Common myeloid progenitor, CD34-positive (primary cell): ENCODE measurements around the gene GADD45A.

Experiments used
- CTCF ChIA-PET: fragments of 350-600 bp; sonication (Branson Sonifier 250); formaldehyde crosslinking; loops from one replicate; lab custom pipeline; 2021; ENCODE audit warnings: antibody characterized with exemption; lab: Charles Lee
- POLR2A ChIA-PET: fragments of 350-600 bp; sonication (Branson Sonifier 250); formaldehyde crosslinking; loops from one replicate; lab custom pipeline; 2021; ENCODE audit warnings: antibody characterized with exemption; lab: Charles Lee
- DNase-seq, 3 donors: peaks; one replicate each; pipeline versions ENCODE4 v3.0.0 to v3.0.0-alpha.2; 2013
- H3K27ac ChIP-seq, 2 experiments: 1 replicate in 1 of 2; 2 replicates in 1 of 2; pipeline ENCODE4 v1.7.0; 2013; ENCODE audit warnings: inconsistent platforms in 2 of 2, low read length in 2 of 2, mild to moderate bottlenecking in 2 of 2, low read depth in 1 of 2, moderate library complexity in 1 of 2; ENCODE audit not compliant: severe bottlenecking in 2 of 2, insufficient read depth in 1 of 2, poor library complexity in 1 of 2
- H3K27me3 ChIP-seq, 5 experiments: replicated peaks in 2 of 5; 1 replicate in 3 of 5; 2 replicates in 2 of 5; pipeline versions ENCODE4 v1.6.1 to v1.7.0; 2013; ENCODE audit warnings: low read length in 4 of 5, mild to moderate bottlenecking in 2 of 5, moderate library complexity in 2 of 5, inconsistent platforms in 1 of 5; ENCODE audit not compliant: insufficient read depth in 5 of 5, control insufficient read depth in 4 of 5
- H3K36me3 ChIP-seq, 4 experiments: 1 replicate in 2 of 4; 2 replicates in 2 of 4; pipeline versions ENCODE4 v1.6.1 to v1.7.0; 2013; ENCODE audit warnings: low read length in 3 of 4, control low read depth in 1 of 4, mild to moderate bottlenecking in 1 of 4; ENCODE audit not compliant: control insufficient read depth in 4 of 4, insufficient read depth in 4 of 4
- H3K4me1 ChIP-seq, 4 experiments: 1 replicate in 3 of 4; 2 replicates in 1 of 4; pipeline versions ENCODE4 v1.6.1 to v1.7.1; 2013; ENCODE audit warnings: low read length in 3 of 4, mild to moderate bottlenecking in 3 of 4, control low read depth in 1 of 4, inconsistent platforms in 1 of 4, moderate library complexity in 1 of 4; ENCODE audit not compliant: control insufficient read depth in 4 of 4, insufficient read depth in 4 of 4; ENCODE audit errors: control extremely low read depth in 1 of 4
- H3K4me3 ChIP-seq, 7 experiments: 1 replicate in 4 of 7; 2 replicates in 3 of 7; pipeline versions ENCODE4 v1.5.1 to v1.7.0; 2013; ENCODE audit warnings: mild to moderate bottlenecking in 7 of 7, low read length in 6 of 7, moderate library complexity in 6 of 7, inconsistent platforms in 2 of 7, low read depth in 2 of 7, control low read depth in 1 of 7; ENCODE audit not compliant: insufficient read depth in 4 of 7, control insufficient read depth in 1 of 7; ENCODE audit errors: extremely low read depth in 1 of 7
- H3K9me3 ChIP-seq, 5 experiments: 1 replicate in 4 of 5; 2 replicates in 1 of 5; pipeline versions ENCODE4 v1.6.1 to v1.7.1; 2013; ENCODE audit warnings: low read length in 4 of 5, mild to moderate bottlenecking in 2 of 5, inconsistent platforms in 1 of 5, low read depth in 1 of 5, moderate library complexity in 1 of 5; ENCODE audit not compliant: control insufficient read depth in 4 of 5, insufficient read depth in 2 of 5; ENCODE audit errors: control extremely low read depth in 1 of 5
- WGBS: methylation state at CpG from one replicate; pipeline ENCODE4 v1.1.5; 2013; ENCODE audit not compliant: insufficient coverage; 5-methylcytosine and 5-hydroxymethylcytosine counted together

GADD45A gene

DNA sequence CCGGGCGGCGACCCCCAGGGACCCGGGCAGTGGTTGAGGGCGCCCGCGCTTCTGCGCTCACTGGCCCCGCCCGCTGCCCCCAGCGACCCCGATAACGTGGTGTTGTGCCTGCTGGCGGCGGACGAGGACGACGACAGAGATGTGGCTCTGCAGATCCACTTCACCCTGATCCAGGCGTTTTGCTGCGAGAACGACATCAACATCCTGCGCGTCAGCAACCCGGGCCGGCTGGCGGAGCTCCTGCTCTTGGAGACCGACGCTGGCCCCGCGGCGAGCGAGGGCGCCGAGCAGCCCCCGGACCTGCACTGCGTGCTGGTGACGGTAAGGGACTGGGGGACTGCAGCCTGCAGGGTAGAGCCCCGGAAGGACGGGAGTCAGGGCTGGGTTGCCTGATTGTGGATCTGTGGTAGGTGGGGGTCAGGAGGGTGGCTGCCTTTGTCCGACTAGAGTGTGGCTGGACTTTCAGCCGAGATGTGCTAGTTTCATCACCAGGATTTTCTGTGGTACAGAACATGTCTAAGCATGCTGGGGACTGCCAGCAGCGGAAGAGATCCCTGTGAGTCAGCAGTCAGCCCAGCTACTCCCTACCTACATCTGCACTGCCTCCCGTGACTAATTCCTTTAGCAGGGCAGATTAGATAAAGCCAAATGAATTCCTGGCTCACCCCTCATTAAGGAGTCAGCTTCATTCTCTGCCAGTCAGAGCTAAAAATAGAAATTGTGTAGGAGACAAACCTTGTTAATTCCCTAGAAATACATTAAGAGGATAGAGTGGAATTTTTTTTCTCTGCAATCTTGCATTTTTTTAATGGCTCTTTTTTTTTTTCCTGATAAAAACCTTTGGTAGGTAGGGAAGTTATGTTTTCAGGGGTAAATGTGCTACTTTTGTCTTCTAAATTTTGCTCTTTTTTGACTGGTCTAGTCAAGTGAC is 1.5 kb downstream of the GADD45A start:
- Histone ChIP-seq H3K27me3 (no peaks in the 10 kb centered on the region), H3K4me3 (peak overlapping the region; percentile 84 to 95 (median 93)), H3K36me3 (peaks cover 0 to 17% (median 7%) of the 10 kb centered on the region in 4 experiments), H3K4me1 (peaks cover 32 to 51% (median 41%) of the 10 kb centered on the region in 4 experiments), H3K27ac (peak overlapping the region; percentile 62 to 88), H3K9me3 (no peaks in the 10 kb centered on the region)
- DNase-seq, result peak; percentile 81 to 92 (median 88)
- POLR2A ChIA-PET, result interaction anchor here (0.6 to 2.4 kb wide), 6 partner anchors 8 to 129 kb away, joined by 3 to 30 read pairs (median 5); no protein-coding TSS in a partner anchor
- CTCF ChIA-PET, result interaction anchor here (0.7 to 4.8 kb wide), 5 partner anchors 10 to 125 kb away, joined by 4 to 20 read pairs (median 6); no protein-coding TSS in a partner anchor
- 0% methylated on average over 41 of the region's 43 CpGs for WGBS

DNA sequence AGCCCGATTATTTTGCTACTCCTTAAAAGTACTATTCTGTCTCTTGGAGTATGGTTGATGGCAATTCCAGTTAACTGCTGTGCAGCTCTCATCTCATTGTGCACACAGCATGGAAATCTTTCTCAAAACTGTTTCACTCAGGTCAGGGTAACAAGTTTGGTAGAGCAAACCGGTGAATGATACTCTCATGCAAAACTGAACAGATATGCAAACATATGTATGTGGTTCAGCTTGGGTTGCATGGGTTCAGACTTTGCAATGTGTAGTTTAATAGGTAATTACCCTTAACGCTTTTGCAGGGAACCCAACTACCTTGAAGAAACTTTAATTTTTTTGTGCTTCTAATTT is 2.2 kb downstream of the GADD45A start:
- POLR2A ChIA-PET, result interaction anchor here (0.6 to 0.9 kb wide), 2 partner anchors 9 to 58 kb away, joined by 3 to 8 read pairs; no protein-coding TSS in a partner anchor
- H3K9me3 ChIP-seq, result no peaks in the 10 kb centered on the region
- DNase-seq, result no peak
- no peaks in the 10 kb centered on the region for H3K27me3 ChIP-seq
- peak overlapping the region in 1 of 2 experiments; percentile 88 for H3K27ac ChIP-seq
- CTCF ChIA-PET, result interaction anchor here (0.7 to 4.8 kb wide), 5 partner anchors 10 to 126 kb away, joined by 4 to 20 read pairs (median 6); no protein-coding TSS in a partner anchor
- 56% methylated on average over 1 of the region's 3 CpGs for WGBS
- peaks cover 0 to 17% (median 7%) of the 10 kb centered on the region in 4 experiments for H3K36me3 ChIP-seq
- H3K4me3 ChIP-seq, result peak overlapping the region in 6 of 7 experiments; percentile 84 to 95 (median 92)
- H3K4me1 ChIP-seq, result peaks cover 32 to 51% (median 41%) of the 10 kb centered on the region in 4 experiments

DNA sequence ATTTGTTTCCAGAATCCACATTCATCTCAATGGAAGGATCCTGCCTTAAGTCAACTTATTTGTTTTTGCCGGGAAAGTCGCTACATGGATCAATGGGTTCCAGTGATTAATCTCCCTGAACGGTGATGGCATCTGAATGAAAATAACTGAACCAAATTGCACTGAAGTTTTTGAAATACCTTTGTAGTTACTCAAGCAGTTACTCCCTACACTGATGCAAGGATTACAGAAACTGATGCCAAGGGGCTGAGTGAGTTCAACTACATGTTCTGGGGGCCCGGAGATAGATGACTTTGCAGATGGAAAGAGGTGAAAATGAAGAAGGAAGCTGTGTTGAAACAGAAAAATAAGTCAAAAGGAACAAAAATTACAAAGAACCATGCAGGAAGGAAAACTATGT is 2.6 kb downstream of the GADD45A start:
- CTCF ChIA-PET, result interaction anchor here (1.5 to 2.6 kb wide), 2 partner anchors 70 to 125 kb away, joined by 4 to 6 read pairs; no protein-coding TSS in a partner anchor
- H3K27ac ChIP-seq, result peak overlapping the region in 1 of 2 experiments; percentile 88
- peak in 1 of 3 donors; percentile 42 for DNase-seq
- H3K27me3 ChIP-seq, result no peaks in the 10 kb centered on the region
- H3K4me3 ChIP-seq, result peak overlapping the region in 4 of 7 experiments; percentile 84 to 95 (median 94)
- no peaks in the 10 kb centered on the region for H3K9me3 ChIP-seq
- POLR2A ChIA-PET, result no interaction called here
- H3K4me1 ChIP-seq, result peaks cover 32 to 51% (median 41%) of the 10 kb centered on the region in 4 experiments
- WGBS, result 61% methylated on average over 3 of the region's 4 CpGs
- H3K36me3 ChIP-seq, result peaks cover 0 to 17% (median 7%) of the 10 kb centered on the region in 4 experiments

DNA sequence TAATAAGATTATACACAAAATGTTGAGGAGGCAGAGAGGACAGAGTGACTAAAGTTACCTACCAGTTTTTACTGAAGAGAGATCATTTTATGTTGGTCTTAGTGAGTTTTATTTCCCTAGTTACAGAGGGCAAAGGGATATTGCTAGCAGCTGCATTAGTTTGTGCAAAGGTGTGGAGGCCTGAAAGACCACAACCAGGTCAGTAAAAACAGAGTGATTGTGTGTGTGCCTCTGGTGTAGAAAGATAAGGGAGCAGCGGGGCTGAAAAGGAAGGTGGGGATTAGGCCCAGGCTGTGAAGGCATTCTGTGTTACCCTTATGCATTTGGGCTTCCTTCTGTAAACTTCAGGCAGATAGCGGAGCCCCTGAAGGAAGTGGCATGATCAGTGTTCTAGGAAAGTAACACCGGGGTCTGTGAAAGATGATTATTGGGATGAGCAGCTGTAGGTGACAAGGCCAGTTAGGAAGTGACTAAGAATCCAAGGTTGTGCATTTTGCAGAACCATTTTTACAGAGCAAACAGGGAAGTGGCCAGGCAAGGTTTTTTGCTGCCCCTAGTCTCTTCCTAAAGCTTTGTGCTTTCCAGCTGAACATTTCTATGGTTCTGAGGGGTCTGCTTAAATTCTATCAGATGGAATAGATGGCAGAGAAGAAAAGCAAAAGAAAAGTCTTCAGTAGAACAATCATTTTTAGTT is 3.7 kb downstream of the GADD45A start:
- H3K27ac ChIP-seq, result peak overlapping the region; percentile 6 to 88
- no peaks in the 10 kb centered on the region for H3K9me3 ChIP-seq
- CTCF ChIA-PET, result interaction anchor here (1.0 to 2.6 kb wide), 6 partner anchors 21 to 134 kb away, joined by 3 to 6 read pairs (median 4); no protein-coding TSS in a partner anchor
- POLR2A ChIA-PET, result interaction anchor here (0.5 kb wide), 1 partner anchor 78 kb away, joined by 5 read pairs; no protein-coding TSS in a partner anchor
- peaks cover 29 to 48% (median 41%) of the 10 kb centered on the region in 4 experiments for H3K4me1 ChIP-seq
- peak; percentile 49 to 89 (median 78) for DNase-seq
- no peaks in the 10 kb centered on the region for H3K27me3 ChIP-seq
- 0% methylated on average over 2 of the region's 3 CpGs for WGBS
- peak overlapping the region in 2 of 7 experiments; percentile 23 to 25 for H3K4me3 ChIP-seq
- H3K36me3 ChIP-seq, result peaks cover 0 to 17% (median 7%) of the 10 kb centered on the region in 4 experiments

DNA sequence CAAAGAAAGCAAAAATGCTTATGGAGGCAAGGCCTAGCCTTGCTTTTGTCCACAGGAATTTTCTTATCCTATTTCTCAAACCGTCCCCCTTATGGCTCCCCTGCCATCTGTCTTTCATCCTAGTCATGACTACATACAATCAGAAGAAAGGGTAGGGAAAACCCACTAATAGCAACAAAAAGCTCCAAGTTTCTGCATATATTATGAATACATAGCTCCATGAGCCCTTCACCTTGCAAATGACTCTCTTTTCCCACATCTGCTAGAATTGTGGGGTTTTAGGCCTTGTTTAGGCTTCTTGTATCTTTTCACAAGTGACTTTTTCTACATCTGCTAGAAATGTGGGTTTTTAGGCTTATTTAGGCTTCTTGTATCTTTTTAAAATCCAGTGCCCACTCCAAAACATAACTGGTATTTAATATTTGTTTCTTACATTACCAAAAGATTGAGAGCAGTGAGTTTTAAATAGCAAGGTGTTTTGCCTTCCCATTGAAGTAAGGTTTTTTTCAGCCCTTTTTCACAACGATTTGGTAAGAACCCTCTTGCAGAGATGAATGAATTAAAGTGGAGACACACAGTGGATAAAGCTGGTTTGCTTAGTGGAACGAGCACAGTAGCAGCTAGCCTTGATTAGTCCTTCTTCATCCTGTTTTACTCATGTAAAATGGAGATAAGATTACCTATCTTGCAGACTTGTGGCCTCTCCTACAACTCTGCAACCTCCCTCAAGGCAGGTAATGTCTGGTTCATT is 4.4 kb downstream of the GADD45A start:
- POLR2A ChIA-PET, result no interaction called here
- Histone ChIP-seq H3K27me3 (no peaks in the 10 kb centered on the region), H3K27ac (peak overlapping the region in 1 of 2 experiments; percentile 88), H3K4me1 (peaks cover 25 to 42% (median 35%) of the 10 kb centered on the region in 4 experiments), H3K4me3 (no peak overlapping the region), H3K9me3 (no peaks in the 10 kb centered on the region), H3K36me3 (peaks cover 0 to 17% (median 7%) of the 10 kb centered on the region in 4 experiments)
- no peak for DNase-seq
- CTCF ChIA-PET, result interaction anchor here (1.0 to 2.6 kb wide), 6 partner anchors 20 to 135 kb away, joined by 3 to 6 read pairs (median 4); no protein-coding TSS in a partner anchor
- WGBS, result 40% methylated on average over 1 of the region's 3 CpGs

DNA sequence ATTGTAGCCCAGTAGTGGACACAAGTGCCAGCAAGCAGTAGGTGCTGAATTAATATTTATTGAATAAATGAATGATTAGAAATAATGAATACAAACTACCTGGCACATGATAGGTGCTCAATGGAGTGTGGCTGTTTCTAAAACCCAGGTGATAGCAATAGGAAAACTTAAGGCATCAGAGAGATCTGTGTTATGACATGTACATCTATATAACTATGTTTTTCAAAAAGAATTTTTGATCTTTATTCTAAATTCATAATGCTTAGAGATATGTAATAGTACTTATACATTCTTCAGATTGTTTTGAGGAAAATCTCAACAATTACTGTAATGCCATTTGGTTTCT is 5.0 kb downstream of the GADD45A start:
- H3K27me3 ChIP-seq, result no peaks in the 10 kb centered on the region
- peak overlapping the region in 1 of 2 experiments; percentile 88 for H3K27ac ChIP-seq
- H3K36me3 ChIP-seq, result peaks cover 0 to 17% (median 7%) of the 10 kb centered on the region in 4 experiments
- H3K4me3 ChIP-seq, result no peak overlapping the region
- H3K4me1 ChIP-seq, result peaks cover 25 to 41% (median 33%) of the 10 kb centered on the region in 4 experiments
- H3K9me3 ChIP-seq, result no peaks in the 10 kb centered on the region
- POLR2A ChIA-PET, result no interaction called here
- DNase-seq, result no peak
- CTCF ChIA-PET, result interaction anchor here (1.5 kb wide), 2 partner anchors 100 to 129 kb away, joined by 4 to 6 read pairs; no protein-coding TSS in a partner anchor
